OCI-LY1 (cell line): ENCODE results near the gene GATM.

Source experiments
- CTCF ChIP-seq: fragments of 200-600 bp; sonication (generic), shearing (Covaris generic); IDR thresholded peaks from 2 replicates; pipeline ENCODE4 v1.5.1; 2017; ENCODE audit warnings: mild to moderate bottlenecking, antibody characterized with exemption, low read length, moderate library complexity, mixed read lengths
- EZH2 ChIP-seq: fragments of 200-600 bp; sonication (generic), shearing (Covaris generic); IDR thresholded peaks from 2 replicates; pipeline ENCODE4 v1.8.0; 2017; ENCODE audit warnings: borderline replicate concordance, mixed run types, mild to moderate bottlenecking, antibody characterized with exemption, low read length, moderate library complexity, mixed read lengths

- TF ChIP-seq CTCF: no peak
- TF ChIP-seq EZH2: no peak
These were observed 13.6 kb upstream of the GATM start for GRCh38 chr15:45391746-45392583.
